Activated CD8-positive, alpha-beta T cell treated with anti-CD3 and anti-CD28 coated beads for 36 hours (primary cell): Measurements from ENCODE around the gene CEBPE. TPM values are rescaled to one million over a fixed set of nuclear protein-coding genes. Genes with fewer than 3 reads are reported as not detected.

Experiments
- ATAC-seq: fragments of 200-7000 bp; cut with Tn5 transposase; one replicate; pipeline ENCODE4 v1.10.0; 2021; ENCODE audit warnings: mild to moderate bottlenecking, moderate library complexity
- CTCF ChIA-PET: fragments of 350-600 bp; sonication (Branson Sonifier 250); formaldehyde crosslinking; loops from one replicate; lab custom pipeline; 2021; ENCODE audit warnings: antibody characterized with exemption; lab: Charles Lee
- POLR2A ChIA-PET: fragments of 350-600 bp; sonication (Branson Sonifier 250); formaldehyde crosslinking; loops from one replicate; lab custom pipeline; 2021; ENCODE audit warnings: antibody characterized with exemption; lab: Charles Lee
- DNase-seq: peaks from one replicate; pipeline ENCODE4 v3.0.0-alpha.2; 2020
- H3K27ac Mint-ChIP-seq: one replicate; pipeline ENCODE4 v1.8.0; 2021; ENCODE audit warnings: mild to moderate bottlenecking, mixed read lengths
- H3K27me3 Mint-ChIP-seq: one replicate; pipeline ENCODE4 v1.8.0; 2021; ENCODE audit warnings: mixed read lengths
- H3K36me3 Mint-ChIP-seq: one replicate; pipeline ENCODE4 v1.8.0; 2021; ENCODE audit warnings: low read depth, mixed read lengths
- H3K4me1 Mint-ChIP-seq: one replicate; pipeline ENCODE4 v1.8.0; 2021; ENCODE audit warnings: low read depth, mixed read lengths
- H3K4me3 Mint-ChIP-seq: one replicate; pipeline ENCODE4 v1.8.0; 2021; ENCODE audit warnings: mild to moderate bottlenecking, moderate library complexity, mixed read lengths
- H3K9me3 Mint-ChIP-seq: one replicate; pipeline ENCODE4 v1.8.0; 2021; ENCODE audit warnings: mixed read lengths
- CTCF ChIP-seq: fragments of 200-600 bp; IDR thresholded peaks from one replicate; pipeline ENCODE4 v1.8.0; 2022; ENCODE audit warnings: antibody characterized with exemption, mild to moderate bottlenecking
- intact Hi-C: fragments of 100-400 bp; cut with micrococcal nuclease; formaldehyde crosslinking; loops from one replicate; pipeline ENCODE4 v1.10.0; 2022
- total RNA-seq, 2 experiments: library from RNA; stranded (reverse); gene quantifications; one replicate each; pipeline ENCODE4 v1.2.3, GENCODE V29; 2021

The CEBPE gene
- total RNA-seq, 2 experiments from 2014 or later: 0.27 to 0.34 TPM

GRCh38 chr14:23076785-23077408 is 42.2 kb downstream of the CEBPE start:
- no peak overlapping the region for H3K27ac Mint-ChIP-seq
- no peak overlapping the region for H3K4me3 Mint-ChIP-seq
- ChIA-PET POLR2A (interaction anchor here (0.8 to 2.3 kb wide), 7 partner anchors 8 to 101 kb away, joined by 3 to 12 read pairs (median 3); partner anchors contain the start of genes ACIN1 and C14orf119), CTCF (interaction anchor here (0.5 to 9.8 kb wide), 44 partner anchors 12 to 402 kb away, joined by 3 to 196 read pairs (median 4); partner anchors contain the start of genes ACIN1, AJUBA, C14orf119 and CDH24)
- H3K4me1 Mint-ChIP-seq: peaks cover 9% of the 10 kb centered on the region
- ATAC-seq (peak; percentile 70), DNase-seq (peak; percentile 39)
- intact Hi-C loops: no loop called here
- peaks cover 36% of the 10 kb centered on the region for H3K36me3 Mint-ChIP-seq
- peak; percentile 70 for TF ChIP-seq CTCF
- H3K27me3 Mint-ChIP-seq: no peaks in the 10 kb centered on the region
- no peaks in the 10 kb centered on the region for H3K9me3 Mint-ChIP-seq

GRCh38 chr14:23074906-23075305 is 44.1 kb downstream of the CEBPE start:
- H3K4me1 Mint-ChIP-seq: peaks cover 20% of the 10 kb centered on the region
- H3K27me3 Mint-ChIP-seq: no peaks in the 10 kb centered on the region
- no peak overlapping the region for H3K4me3 Mint-ChIP-seq
- TF ChIP-seq CTCF: no peak
- DNase-seq: no peak
- no peak for ATAC-seq
- no peak overlapping the region for H3K27ac Mint-ChIP-seq
- POLR2A ChIA-PET: interaction anchor here (1.0 to 1.4 kb wide), 2 partner anchors 13 to 20 kb away, joined by 4 read pairs; partner anchors contain the start of genes ACIN1 and C14orf119
- CTCF ChIA-PET: interaction anchor here (1.0 to 9.8 kb wide), 7 partner anchors 12 to 111 kb away, joined by 3 to 196 read pairs (median 4); partner anchors contain the start of genes ACIN1, AJUBA, C14orf119 and CDH24
- no peaks in the 10 kb centered on the region for H3K9me3 Mint-ChIP-seq
- intact Hi-C loops: no loop called here
- H3K36me3 Mint-ChIP-seq: peaks cover 41% of the 10 kb centered on the region

GRCh38 chr14:23071921-23072539 is 47.0 kb downstream of the CEBPE start:
- no peak for ATAC-seq
- H3K36me3 Mint-ChIP-seq: peaks cover 43% of the 10 kb centered on the region
- no peak for TF ChIP-seq CTCF

GRCh38 chr14:23071244-23071920 is 47.7 kb downstream of the CEBPE start:
- H3K36me3 Mint-ChIP-seq: peaks cover 42% of the 10 kb centered on the region
- ATAC-seq: peak; percentile 96
- no peaks in the 10 kb centered on the region for H3K27me3 Mint-ChIP-seq
- intact Hi-C loops: no loop called here
- no peaks in the 10 kb centered on the region for H3K9me3 Mint-ChIP-seq
- peak overlapping the region; percentile 96 for H3K4me3 Mint-ChIP-seq
- H3K27ac Mint-ChIP-seq: peak overlapping the region; percentile 97
- no peak for TF ChIP-seq CTCF
- POLR2A ChIA-PET: interaction anchor here (0.9 to 2.2 kb wide), 9 partner anchors 9 to 114 kb away, joined by 3 to 8 read pairs (median 6); partner anchors contain the start of genes ACIN1, C14orf119, CDH24 and HAUS4
- CTCF ChIA-PET: interaction anchor here (0.9 to 9.8 kb wide), 26 partner anchors 8 to 501 kb away, joined by 3 to 196 read pairs (median 6); partner anchors contain the start of genes ACIN1, AJUBA, C14orf119 and CDH24
- H3K4me1 Mint-ChIP-seq: peaks cover 29% of the 10 kb centered on the region
- peak; percentile 89 for DNase-seq

More at GRCh38 chr14:23071921-23072539, 47.0 kb downstream of the CEBPE start:
- no peak for DNase-seq
- H3K4me1 Mint-ChIP-seq: peaks cover 29% of the 10 kb centered on the region
- CTCF ChIA-PET: interaction anchor here (0.9 to 9.8 kb wide), 21 partner anchors 9 to 502 kb away, joined by 3 to 196 read pairs (median 8); partner anchors contain the start of genes ACIN1, C14orf119, CDH24 and LRP10
- H3K27ac Mint-ChIP-seq: peak overlapping the region; percentile 97
- H3K4me3 Mint-ChIP-seq: peak overlapping the region; percentile 96
- H3K27me3 Mint-ChIP-seq: no peaks in the 10 kb centered on the region
- intact Hi-C loops: no loop called here
- POLR2A ChIA-PET: interaction anchor here (0.9 to 2.2 kb wide), 9 partner anchors 9 to 115 kb away, joined by 3 to 8 read pairs (median 6); partner anchors contain the start of genes ACIN1, C14orf119, CDH24 and HAUS4
- H3K9me3 Mint-ChIP-seq: no peaks in the 10 kb centered on the region
